ENCODE data around the gene CAMKK2.
"Not testable (repeated sequence)": the region's sequence is repeated elsewhere in the genome, so short reads cannot be mapped to it uniquely, and the experiment has no call there.

CAMKK2 gene

DNA sequence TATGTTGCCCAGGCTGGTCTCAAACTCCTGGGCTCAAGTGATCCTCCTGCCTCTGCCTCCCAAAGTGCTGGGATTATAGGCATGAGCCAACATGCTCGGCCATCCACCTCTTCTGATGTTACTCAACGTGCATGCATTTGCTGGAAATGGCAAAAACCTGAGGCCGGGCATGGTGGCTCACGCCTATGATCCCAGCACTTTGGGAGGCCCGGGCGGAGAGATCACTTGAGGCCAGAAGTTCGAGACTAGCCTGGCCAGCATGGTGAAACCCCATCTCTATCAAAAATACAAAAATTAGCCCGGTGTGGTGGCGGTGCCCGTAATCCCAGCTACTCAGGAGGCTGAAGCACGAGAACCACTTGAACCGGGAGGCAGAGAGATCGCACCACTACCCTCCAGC lies 1.9 kb upstream of the CAMKK2 start:
- not testable (repeated sequence) for H3K36me3 ChIP-seq (ENCODE audit: control insufficient read depth in 2 of 2, insufficient read depth in 2 of 2, low read length in 2 of 2); H3K27me3 ChIP-seq (ENCODE audit: control insufficient read depth in 1 of 2, insufficient read depth in 2 of 2, low read length in 2 of 2); H3K9me3 ChIP-seq (ENCODE audit: control insufficient read depth in 2 of 2, low read length in 2 of 2); H3K9ac ChIP-seq (ENCODE audit: low read length in 2 of 2); H3K27ac ChIP-seq (ENCODE audit: low read length); H3K4me3 ChIP-seq (ENCODE audit: low read length in 2 of 2)
- H3K4me1 ChIP-seq (ENCODE audit: control insufficient read depth, insufficient read depth, low read length): peaks cover 24% of the 10 kb centered on the region

GRCh38 chr12:121297435-121297991 lies 1.0 kb upstream of the CAMKK2 start:
- H3K9me3 ChIP-seq (ENCODE audit: control insufficient read depth in 2 of 2, low read length in 2 of 2): no peaks in the 10 kb centered on the region
- H3K9ac ChIP-seq (ENCODE audit: low read length in 2 of 2): peak overlapping the region; percentile 64 to 69
- H3K36me3 ChIP-seq (ENCODE audit: control insufficient read depth in 2 of 2, insufficient read depth in 2 of 2, low read length in 2 of 2): no peaks in the 10 kb centered on the region
- H3K4me3 ChIP-seq (ENCODE audit: low read length in 2 of 2): peak overlapping the region; percentile 79 to 84
- H3K27me3 ChIP-seq (ENCODE audit: control insufficient read depth in 1 of 2, insufficient read depth in 2 of 2, low read length in 2 of 2): no peaks in the 10 kb centered on the region
- peaks cover 24% of the 10 kb centered on the region for H3K4me1 ChIP-seq (ENCODE audit: control insufficient read depth, insufficient read depth, low read length)
- peak overlapping the region; percentile 31 for H3K27ac ChIP-seq (ENCODE audit: low read length)

- Histone ChIP-seq H3K9ac (ENCODE audit: low read length in 2 of 2) (peak overlapping the region; percentile 73 to 82), H3K27me3 (ENCODE audit: control insufficient read depth in 1 of 2, insufficient read depth in 2 of 2, low read length in 2 of 2) (no peaks in the 10 kb centered on the region), H3K9me3 (ENCODE audit: control insufficient read depth in 2 of 2, low read length in 2 of 2) (no peaks in the 10 kb centered on the region), H3K27ac (ENCODE audit: low read length) (no peak overlapping the region), H3K4me3 (ENCODE audit: low read length in 2 of 2) (peak overlapping the region; percentile 84 to 89), H3K4me1 (ENCODE audit: control insufficient read depth, insufficient read depth, low read length) (peaks cover 24% of the 10 kb centered on the region), H3K36me3 (ENCODE audit: control insufficient read depth in 2 of 2, insufficient read depth in 2 of 2, low read length in 2 of 2) (peaks cover 0 to 4% of the 10 kb centered on the region in 2 donors)
Observed at GRCh38 chr12:121295746-121296617, 527 bp downstream of the CAMKK2 start.

DNA sequence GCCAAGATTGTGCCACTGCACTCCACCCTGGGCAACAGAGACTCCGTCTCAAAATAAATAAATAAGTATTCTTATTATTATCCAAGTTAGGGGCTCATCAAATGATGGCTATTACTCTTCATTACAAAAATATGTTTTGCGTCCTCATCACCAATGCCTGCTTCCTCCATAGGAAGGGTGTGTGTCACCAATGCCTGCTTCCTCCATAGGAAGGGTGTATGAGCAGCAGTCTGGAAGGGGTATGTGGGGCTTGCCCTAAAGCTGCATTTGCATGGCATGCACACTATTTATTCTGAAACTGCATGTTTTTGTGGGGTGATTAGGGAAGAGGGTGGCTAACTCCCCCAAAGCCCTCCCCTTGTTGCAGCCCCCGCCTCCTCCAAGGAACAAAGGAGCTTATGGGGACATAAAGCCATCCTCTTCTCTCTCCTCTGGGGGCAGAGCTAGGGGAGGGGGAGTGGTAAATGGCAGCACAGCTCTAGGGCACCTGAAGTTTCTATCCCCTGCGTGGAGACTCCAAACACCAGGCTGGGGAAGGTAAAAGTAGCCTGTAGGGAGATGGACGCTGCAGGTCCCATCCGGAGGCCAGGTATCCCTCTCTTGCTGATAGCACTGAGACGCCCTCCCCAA lies 1.3 kb downstream of the CAMKK2 start:
- H3K27ac ChIP-seq (ENCODE audit: low read length): no peak overlapping the region
- peaks cover 0 to 4% of the 10 kb centered on the region in 2 donors for H3K36me3 ChIP-seq (ENCODE audit: control insufficient read depth in 2 of 2, insufficient read depth in 2 of 2, low read length in 2 of 2)
- no peaks in the 10 kb centered on the region for H3K27me3 ChIP-seq (ENCODE audit: control insufficient read depth in 1 of 2, insufficient read depth in 2 of 2, low read length in 2 of 2)
- H3K4me1 ChIP-seq (ENCODE audit: control insufficient read depth, insufficient read depth, low read length): peaks cover 24% of the 10 kb centered on the region
- H3K4me3 ChIP-seq (ENCODE audit: low read length in 2 of 2): peak overlapping the region; percentile 84 to 89
- peak overlapping the region; percentile 73 to 82 for H3K9ac ChIP-seq (ENCODE audit: low read length in 2 of 2)
- H3K9me3 ChIP-seq (ENCODE audit: control insufficient read depth in 2 of 2, low read length in 2 of 2): no peaks in the 10 kb centered on the region

DNA sequence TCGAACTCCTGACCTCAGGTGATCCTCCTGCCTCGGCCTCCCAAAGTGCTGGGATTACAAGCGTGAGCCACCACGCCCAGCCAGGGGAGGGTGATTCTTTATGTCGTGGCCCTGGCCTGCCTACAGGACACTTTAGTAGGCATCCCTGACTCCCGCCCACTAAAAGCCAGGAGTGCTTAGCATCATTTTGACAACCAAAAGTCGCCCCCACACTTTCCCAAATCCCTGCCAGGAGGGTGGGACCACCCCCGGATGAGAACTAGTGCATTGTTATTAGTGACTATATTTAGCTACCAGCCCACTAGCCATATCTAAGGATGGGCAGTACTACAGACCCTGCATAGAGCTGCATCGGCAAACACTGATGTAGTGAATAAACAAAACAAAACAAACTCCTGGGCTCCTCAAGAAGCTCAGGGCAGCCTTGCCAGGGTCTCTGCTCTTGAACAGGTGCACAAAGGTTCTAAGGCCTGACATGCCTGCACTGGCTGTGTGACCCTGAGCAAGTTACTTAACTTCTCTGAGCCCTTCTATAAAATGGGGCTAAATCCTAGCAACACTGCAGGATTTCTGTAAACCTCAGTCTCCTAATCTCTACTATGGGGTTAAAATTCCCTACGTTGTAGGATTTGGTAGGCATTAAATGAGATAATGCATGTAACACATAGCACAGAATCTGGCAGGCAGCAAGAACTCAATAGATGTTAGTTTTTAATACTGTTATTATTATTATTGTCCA lies 2.2 kb downstream of the CAMKK2 start:
- Histone ChIP-seq H3K4me1 (ENCODE audit: control insufficient read depth, insufficient read depth, low read length) (peaks cover 24% of the 10 kb centered on the region), H3K27me3 (ENCODE audit: control insufficient read depth in 1 of 2, insufficient read depth in 2 of 2, low read length in 2 of 2) (no peaks in the 10 kb centered on the region), H3K4me3 (ENCODE audit: low read length in 2 of 2) (no peak overlapping the region), H3K36me3 (ENCODE audit: control insufficient read depth in 2 of 2, insufficient read depth in 2 of 2, low read length in 2 of 2) (peaks cover 0 to 4% of the 10 kb centered on the region in 2 donors), H3K9ac (ENCODE audit: low read length in 2 of 2) (no peak overlapping the region), H3K9me3 (ENCODE audit: control insufficient read depth in 2 of 2, low read length in 2 of 2) (no peaks in the 10 kb centered on the region), H3K27ac (ENCODE audit: low read length) (no peak overlapping the region)

GRCh38 chr12:121293603-121294002 lies 2.9 kb downstream of the CAMKK2 start:
- H3K9me3 ChIP-seq (ENCODE audit: control insufficient read depth in 2 of 2, low read length in 2 of 2): no peaks in the 10 kb centered on the region
- no peaks in the 10 kb centered on the region for H3K27me3 ChIP-seq (ENCODE audit: control insufficient read depth in 1 of 2, insufficient read depth in 2 of 2, low read length in 2 of 2)
- H3K9ac ChIP-seq (ENCODE audit: low read length in 2 of 2): no peak overlapping the region
- H3K36me3 ChIP-seq (ENCODE audit: control insufficient read depth in 2 of 2, insufficient read depth in 2 of 2, low read length in 2 of 2): peaks cover 0 to 4% of the 10 kb centered on the region in 2 donors
- no peak overlapping the region for H3K4me3 ChIP-seq (ENCODE audit: low read length in 2 of 2)
- peaks cover 25% of the 10 kb centered on the region for H3K4me1 ChIP-seq (ENCODE audit: control insufficient read depth, insufficient read depth, low read length)
- no peak overlapping the region for H3K27ac ChIP-seq (ENCODE audit: low read length)

GRCh38 chr12:121290410-121290809 lies 6.1 kb downstream of the CAMKK2 start:
- Histone ChIP-seq H3K27me3 (ENCODE audit: control insufficient read depth in 1 of 2, insufficient read depth in 2 of 2, low read length in 2 of 2) (no peaks in the 10 kb centered on the region), H3K9ac (ENCODE audit: low read length in 2 of 2) (no peak overlapping the region), H3K27ac (ENCODE audit: low read length) (no peak overlapping the region), H3K36me3 (ENCODE audit: control insufficient read depth in 2 of 2, insufficient read depth in 2 of 2, low read length in 2 of 2) (peaks cover 0 to 7% of the 10 kb centered on the region in 2 donors), H3K4me3 (ENCODE audit: low read length in 2 of 2) (no peak overlapping the region), H3K4me1 (ENCODE audit: control insufficient read depth, insufficient read depth, low read length) (peaks cover 18% of the 10 kb centered on the region), H3K9me3 (ENCODE audit: control insufficient read depth in 2 of 2, low read length in 2 of 2) (no peaks in the 10 kb centered on the region)

DNA sequence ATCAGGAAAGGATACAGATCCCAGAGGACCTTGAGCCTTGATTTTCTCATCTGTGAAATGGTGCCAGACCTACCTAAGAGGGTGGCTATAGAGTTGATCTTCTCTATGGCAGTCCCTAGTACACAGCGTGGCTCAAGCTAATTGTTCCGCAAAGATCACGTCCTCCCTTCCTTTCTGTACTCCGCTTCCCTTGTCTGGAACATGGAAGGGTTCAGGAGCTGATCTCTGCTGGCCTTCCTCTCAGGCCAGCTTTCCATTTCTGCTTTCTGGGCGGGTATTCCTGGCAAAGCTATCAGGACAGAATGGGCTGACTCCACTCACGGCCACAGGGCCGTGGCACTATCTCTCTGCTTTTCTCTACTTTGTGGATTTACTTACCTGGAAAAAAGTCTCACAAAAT lies 6.5 kb downstream of the CAMKK2 start:
- Histone ChIP-seq H3K9me3 (ENCODE audit: control insufficient read depth in 2 of 2, low read length in 2 of 2) (no peaks in the 10 kb centered on the region), H3K9ac (ENCODE audit: low read length in 2 of 2) (no peak overlapping the region), H3K27me3 (ENCODE audit: control insufficient read depth in 1 of 2, insufficient read depth in 2 of 2, low read length in 2 of 2) (no peaks in the 10 kb centered on the region), H3K4me1 (ENCODE audit: control insufficient read depth, insufficient read depth, low read length) (peaks cover 13% of the 10 kb centered on the region), H3K27ac (ENCODE audit: low read length) (no peak overlapping the region), H3K4me3 (ENCODE audit: low read length in 2 of 2) (no peak overlapping the region), H3K36me3 (ENCODE audit: control insufficient read depth in 2 of 2, insufficient read depth in 2 of 2, low read length in 2 of 2) (peaks cover 0 to 7% of the 10 kb centered on the region in 2 donors)

GRCh38 chr12:121288986-121289385 lies 7.5 kb downstream of the CAMKK2 start:
- H3K4me3 ChIP-seq (ENCODE audit: low read length in 2 of 2): no peak overlapping the region
- no peaks in the 10 kb centered on the region for H3K27me3 ChIP-seq (ENCODE audit: control insufficient read depth in 1 of 2, insufficient read depth in 2 of 2, low read length in 2 of 2)
- H3K9me3 ChIP-seq (ENCODE audit: control insufficient read depth in 2 of 2, low read length in 2 of 2): no peaks in the 10 kb centered on the region
- H3K27ac ChIP-seq (ENCODE audit: low read length): peak overlapping the region; percentile 6
- peaks cover 0 to 7% of the 10 kb centered on the region in 2 donors for H3K36me3 ChIP-seq (ENCODE audit: control insufficient read depth in 2 of 2, insufficient read depth in 2 of 2, low read length in 2 of 2)
- no peak overlapping the region for H3K9ac ChIP-seq (ENCODE audit: low read length in 2 of 2)
- H3K4me1 ChIP-seq (ENCODE audit: control insufficient read depth, insufficient read depth, low read length): peaks cover 11% of the 10 kb centered on the region

- H3K36me3 ChIP-seq (ENCODE audit: control insufficient read depth in 2 of 2, insufficient read depth in 2 of 2, low read length in 2 of 2): peaks cover 0 to 7% of the 10 kb centered on the region in 2 donors
- peaks cover 11% of the 10 kb centered on the region for H3K4me1 ChIP-seq (ENCODE audit: control insufficient read depth, insufficient read depth, low read length)
- no peaks in the 10 kb centered on the region for H3K9me3 ChIP-seq (ENCODE audit: control insufficient read depth in 2 of 2, low read length in 2 of 2)
- no peaks in the 10 kb centered on the region for H3K27me3 ChIP-seq (ENCODE audit: control insufficient read depth in 1 of 2, insufficient read depth in 2 of 2, low read length in 2 of 2)
- no peak overlapping the region for H3K4me3 ChIP-seq (ENCODE audit: low read length in 2 of 2)
- H3K9ac ChIP-seq (ENCODE audit: low read length in 2 of 2): no peak overlapping the region
- peak overlapping the region; percentile 6 for H3K27ac ChIP-seq (ENCODE audit: low read length)
Observed at GRCh38 chr12:121288158-121288845, 8.2 kb downstream of the CAMKK2 start.

Data from stomach smooth muscle (tissue), 2 donors.